Ramos (cell line): Measurements from ENCODE around the gene COMP.
"Not testable (repeated sequence)": the region's sequence is repeated elsewhere in the genome, so short reads cannot be mapped to it uniquely, and the experiment has no call there.

Source experiments
- in situ Hi-C: fragments of 300-500 bp; cut with MboI; formaldehyde crosslinking; loops from one replicate; pipeline ENCODE4 v1.14.3; 2022; ENCODE audit warnings: low sequenced_read_pairs; ENCODE audit not compliant: unreplicated experiment

COMP gene

GRCh38 chr19:18736415-18737336 is 54.4 kb downstream of the COMP start:
- in situ Hi-C loops, result no loop called here

GRCh38 chr19:18735752-18736151 is 55.4 kb downstream of the COMP start:
- in situ Hi-C loops, result no loop called here

- in situ Hi-C loops, result no loop called here
Observed at GRCh38 chr19:18735324-18735723, 55.8 kb downstream of the COMP start.

- in situ Hi-C loops, result not testable (repeated sequence)
Observed at GRCh38 chr19:18733762-18734332, 57.3 kb downstream of the COMP start.

GRCh38 chr19:18733196-18733647 is 57.9 kb downstream of the COMP start:
- in situ Hi-C loops, result no loop called here
